ENCODE data around the gene ITPR2. TPM values are rescaled to one million over a fixed set of nuclear protein-coding genes. Genes with fewer than 3 reads are reported as not detected.
"Not testable (repeated sequence)": the region's sequence is repeated elsewhere in the genome, so short reads cannot be mapped to it uniquely, and the experiment has no call there.

The ITPR2 gene
- polyA plus RNA-seq, 10 donors, result 3.3 to 5.7 (median 4.1) TPM

DNA sequence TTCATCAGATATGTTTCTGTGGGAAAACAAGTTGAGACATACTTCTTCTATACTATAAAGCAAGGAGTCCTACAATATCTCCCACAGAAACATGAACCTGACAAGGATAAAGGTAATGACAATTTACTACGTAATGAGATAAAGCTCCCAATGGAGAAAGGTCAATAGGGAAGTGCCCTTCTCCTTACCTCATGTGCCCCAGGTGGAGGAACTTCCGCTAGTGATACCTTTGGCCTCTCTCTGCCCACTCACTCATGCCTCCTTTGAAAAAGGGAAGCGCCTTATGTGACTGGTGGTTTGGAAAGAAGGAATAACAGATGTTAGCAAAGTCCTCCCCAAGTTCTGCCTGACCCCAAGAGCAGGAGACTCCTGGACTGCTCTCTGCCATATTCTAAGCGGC lies 305.3 kb downstream of the ITPR2 start:
- no peak for DNase-seq

GRCh38 chr12:26524862-26525465 lies 308.0 kb downstream of the ITPR2 start:
- no peak for DNase-seq

DNA sequence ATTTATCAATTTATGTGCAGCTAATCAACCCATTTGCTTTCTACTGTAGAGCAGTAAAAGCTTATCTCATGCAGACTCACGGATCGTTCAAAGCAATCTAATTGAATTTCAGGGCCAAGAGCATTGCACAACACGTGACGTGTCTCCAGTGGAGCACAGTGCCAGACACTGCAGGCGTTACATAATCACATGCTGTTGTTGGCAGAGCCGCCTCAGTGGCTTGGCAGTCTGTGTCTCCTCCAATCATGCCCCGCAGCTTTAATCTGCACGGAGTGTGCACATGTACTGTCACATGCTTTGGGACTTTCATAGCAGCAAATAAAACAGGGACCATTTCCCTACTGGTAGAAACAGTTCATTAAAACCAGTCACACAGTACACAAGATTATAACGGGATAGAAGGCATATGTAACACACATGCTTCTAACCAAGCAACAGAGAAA lies 309.3 kb downstream of the ITPR2 start:
- peak; percentile 46 to 76 (median 76) for DNase-seq

DNA sequence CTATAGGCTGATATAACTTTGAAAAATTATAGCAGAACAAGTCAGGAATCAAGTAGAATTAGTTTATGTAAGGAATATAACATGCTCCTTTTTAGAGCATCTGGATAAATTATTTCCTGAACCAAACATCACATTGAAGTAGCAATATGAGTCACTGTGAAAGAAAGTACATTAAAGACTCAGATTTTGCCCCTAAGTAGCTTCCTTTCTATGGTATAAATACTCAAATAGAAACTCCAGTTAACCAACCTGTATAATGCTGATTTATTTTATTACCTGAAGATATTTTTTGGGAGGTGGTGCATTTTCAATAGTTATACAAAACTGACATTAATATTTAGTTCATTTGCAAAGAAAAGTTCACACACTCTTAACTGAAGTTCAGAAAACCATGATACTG lies 312.1 kb downstream of the ITPR2 start:
- DNase-seq, result no peak

DNA sequence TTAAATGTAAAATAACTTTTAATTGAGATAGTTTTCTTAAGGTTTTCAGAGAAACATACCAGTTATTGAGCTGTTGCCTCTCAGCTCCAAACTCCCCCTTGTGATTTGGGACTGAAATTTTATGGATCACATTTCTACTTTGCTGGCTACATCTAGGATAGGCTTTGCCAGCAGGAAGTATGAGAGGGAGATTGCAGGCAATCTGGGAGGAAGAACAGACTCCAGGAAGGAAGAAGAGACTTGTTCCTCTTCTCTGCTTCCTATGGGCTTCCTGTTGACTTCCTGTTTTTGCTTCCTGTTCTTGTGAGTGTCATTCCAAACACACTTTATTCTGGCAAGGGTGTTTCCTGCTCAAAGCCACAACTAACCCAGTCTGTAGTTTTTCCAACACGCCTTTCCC lies 312.9 kb downstream of the ITPR2 start:
- DNase-seq, result peak in 1 of 3 donors; percentile 59

DNA sequence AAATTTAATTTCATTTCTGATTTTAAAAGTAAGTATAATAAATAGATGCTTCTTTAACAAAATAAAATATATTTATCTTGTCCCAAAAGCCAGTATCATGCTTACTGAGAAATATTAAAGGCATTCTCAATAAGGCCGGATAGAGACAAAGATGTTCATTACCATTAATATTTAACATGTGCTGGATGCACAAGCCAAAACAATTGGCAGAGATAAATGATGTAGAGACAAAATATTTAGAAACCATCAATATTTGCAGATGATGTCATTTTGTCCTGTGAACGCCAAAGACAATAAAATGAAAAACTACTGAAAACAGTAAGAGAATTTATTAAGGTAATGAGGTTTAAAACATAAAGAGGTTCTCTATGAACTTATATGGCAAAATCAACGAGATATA lies 313.5 kb downstream of the ITPR2 start:
- DNase-seq, result peak in 1 of 3 donors; percentile 54

GRCh38 chr12:26517320-26517719 lies 315.7 kb downstream of the ITPR2 start:
- not testable (repeated sequence) for DNase-seq

DNA sequence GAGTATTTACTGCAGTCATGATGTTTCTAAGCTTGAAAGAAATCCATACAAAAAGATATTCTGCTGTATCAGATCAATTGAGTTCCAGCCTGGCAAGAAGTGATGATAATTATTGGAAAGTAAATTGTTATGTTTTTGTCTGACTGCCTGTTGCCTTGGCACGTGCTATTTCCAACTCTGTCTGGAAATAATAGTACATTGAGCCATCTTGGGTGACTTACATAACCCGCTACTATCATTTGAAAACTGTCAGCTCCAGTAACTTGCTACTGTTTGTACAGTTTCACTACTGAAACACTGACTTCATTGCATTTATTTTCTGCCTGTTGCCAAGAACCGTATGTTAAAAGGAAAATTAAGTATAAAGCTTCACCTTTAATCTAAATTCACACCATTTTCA lies 318.6 kb downstream of the ITPR2 start:
- peak in 1 of 3 donors; percentile 38 for DNase-seq

- peak in 2 of 3 donors; percentile 27 to 43 for DNase-seq
Observed at GRCh38 chr12:26513363-26514043, 319.5 kb downstream of the ITPR2 start.

- DNase-seq, result no peak
Observed at GRCh38 chr12:26512213-26512612, 320.8 kb downstream of the ITPR2 start.

DNA sequence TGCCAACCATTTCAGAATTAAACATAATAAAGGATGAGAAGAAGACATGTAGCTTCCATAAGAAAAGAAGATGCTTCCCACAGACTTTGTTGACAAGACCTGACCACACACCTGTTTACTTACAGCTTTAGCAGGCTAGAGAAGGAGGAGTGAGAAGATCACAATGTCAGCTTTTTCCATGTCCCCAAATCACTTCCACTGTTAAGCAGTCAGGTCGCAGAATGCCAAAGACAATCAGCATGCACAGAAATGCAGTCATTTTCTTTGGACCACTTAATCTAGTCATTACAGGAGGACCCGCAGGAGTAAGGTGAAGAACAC lies 322.7 kb downstream of the ITPR2 start:
- DNase-seq, result no peak

GRCh38 chr12:26507613-26508012 lies 325.4 kb downstream of the ITPR2 start:
- no peak for DNase-seq

GRCh38 chr12:26499979-26500640 lies 332.9 kb downstream of the ITPR2 start:
- DNase-seq, result no peak

GRCh38 chr12:26496170-26496569 lies 336.8 kb downstream of the ITPR2 start:
- DNase-seq, result no peak

- no peak for DNase-seq
Observed at GRCh38 chr12:26493656-26494055, 339.3 kb downstream of the ITPR2 start.

GRCh38 chr12:26492406-26492805 lies 340.6 kb downstream of the ITPR2 start:
- DNase-seq, result no peak

DNA sequence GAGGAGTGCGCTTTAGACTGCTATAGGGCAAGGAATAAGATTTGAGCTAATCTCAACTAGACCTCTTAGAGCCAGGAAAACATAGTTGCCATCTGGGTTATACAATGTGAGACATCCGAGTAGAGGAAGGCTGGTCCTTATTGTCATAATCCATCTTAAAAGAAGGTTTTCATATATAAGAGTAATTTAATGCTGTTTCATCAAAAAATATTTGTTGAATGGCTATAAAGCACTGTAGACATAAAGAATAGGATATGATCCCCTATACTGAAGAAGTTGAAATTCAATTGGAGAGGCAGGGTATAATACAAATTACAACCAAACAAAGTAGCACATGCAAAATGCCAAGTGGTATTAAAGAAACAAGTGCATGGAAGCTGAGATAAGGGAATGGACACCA lies 343.1 kb downstream of the ITPR2 start:
- no peak for DNase-seq

DNA sequence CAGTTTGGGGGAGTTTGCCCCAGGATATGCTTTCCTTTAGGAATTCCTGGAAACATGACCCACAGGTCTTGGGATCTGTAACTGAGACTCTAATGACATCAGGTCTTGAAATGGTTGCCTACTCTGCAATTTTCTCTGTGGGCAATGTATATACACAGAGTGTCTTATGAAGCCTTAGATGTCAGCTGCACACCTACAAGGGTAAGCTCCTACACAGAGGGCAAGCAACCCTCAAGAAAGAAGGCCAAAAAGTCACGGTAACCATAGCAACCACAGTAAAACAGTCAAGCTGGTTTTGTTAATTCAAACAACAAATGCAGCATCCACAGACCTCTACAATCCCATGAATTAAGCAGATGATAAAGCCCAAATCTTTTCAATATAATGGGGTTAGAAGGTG lies 344.6 kb downstream of the ITPR2 start:
- DNase-seq, result no peak

GRCh38 chr12:26473291-26473690 lies 359.7 kb downstream of the ITPR2 start:
- DNase-seq, result no peak

GRCh38 chr12:26471560-26471959 lies 361.4 kb downstream of the ITPR2 start:
- peak in 1 of 3 donors; percentile 24 for DNase-seq

DNA sequence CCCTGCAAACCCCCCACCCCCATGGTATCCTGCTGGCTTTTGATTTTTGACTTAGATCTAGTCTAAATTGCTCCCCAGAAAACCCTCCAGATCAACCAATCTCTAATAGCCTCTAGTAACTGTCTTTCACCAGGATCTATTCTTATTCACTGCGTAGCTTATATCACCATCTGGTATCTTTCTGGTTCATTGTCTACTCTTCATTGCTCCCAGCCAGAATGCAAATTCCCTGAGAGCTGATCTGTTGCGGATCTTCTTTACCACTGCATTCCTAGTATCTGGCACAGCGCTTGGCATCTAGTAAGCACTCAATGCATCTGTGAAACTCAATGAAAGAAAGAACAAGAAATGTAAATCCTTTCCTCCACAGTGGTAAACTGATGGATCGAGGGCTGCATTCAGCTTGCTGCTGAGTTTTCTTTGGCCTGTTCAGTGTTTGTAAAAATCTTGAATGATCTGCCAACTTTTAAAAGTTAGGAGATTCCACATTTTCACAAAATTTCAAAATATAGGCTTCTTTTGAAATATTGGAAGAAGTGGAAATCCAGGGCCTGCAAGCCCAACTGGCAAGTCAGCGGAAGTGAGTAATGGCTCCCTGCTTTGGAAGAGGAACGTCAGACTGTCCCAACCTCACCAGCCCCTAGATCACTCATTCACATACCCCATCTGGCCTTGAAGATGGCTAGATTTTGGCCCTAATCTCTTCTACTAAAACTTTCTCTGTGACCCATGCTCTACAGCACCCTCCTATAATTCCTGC lies 363.4 kb downstream of the ITPR2 start:
- no peak for DNase-seq

DNA sequence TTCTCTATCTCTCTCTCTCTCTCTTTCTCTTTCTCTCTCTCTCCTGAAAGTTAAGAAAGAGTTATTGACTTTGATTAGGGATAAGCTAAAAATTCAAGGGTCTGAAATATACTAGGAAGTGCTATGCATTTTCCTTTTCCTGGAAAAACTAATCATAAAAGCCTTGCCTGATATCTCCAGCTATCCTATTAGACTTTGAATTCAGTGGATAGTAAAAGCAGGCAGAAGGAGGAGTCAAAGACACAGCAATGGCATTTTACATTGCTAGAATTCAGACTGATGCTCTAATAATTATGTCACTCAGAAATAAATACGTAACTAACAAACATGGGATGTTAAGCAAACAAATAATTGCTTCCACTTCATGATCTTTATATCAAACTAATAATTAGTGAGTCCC lies 365.6 kb downstream of the ITPR2 start:
- no peak for DNase-seq

DNA sequence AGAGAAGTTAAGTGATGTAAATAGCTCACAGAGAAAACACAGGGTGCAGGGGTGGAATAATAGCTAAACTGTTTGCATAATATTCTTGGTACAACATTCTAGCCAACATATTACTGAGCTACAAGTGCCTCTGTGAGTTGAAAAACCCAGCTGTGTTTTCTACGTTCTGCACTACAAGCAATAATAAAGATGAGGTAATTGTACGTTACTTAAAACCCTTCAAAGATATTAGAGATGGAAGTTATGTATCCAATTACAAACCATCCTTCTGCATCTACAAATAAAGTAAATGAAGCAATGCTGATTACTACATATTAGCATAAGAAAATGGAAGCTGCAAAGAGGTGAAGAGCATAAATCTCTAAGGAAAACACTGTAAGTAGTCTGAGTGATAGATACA lies 366.3 kb downstream of the ITPR2 start:
- DNase-seq, result peak in 2 of 3 donors; percentile 10 to 37

Data from muscle of back (tissue), 11 donors.